Right cardiac atrium (tissue), 5 donors: ENCODE results near the gene PNPT1. TPM values are rescaled to one million over a fixed set of nuclear protein-coding genes. Genes with fewer than 3 reads are reported as not detected.

ENCODE experiments used
- ATAC-seq, 2 donors: fragments of 200-7000 bp; cut with Tn5 transposase; one replicate each; pipeline versions ENCODE4 v1.8.0 to v1.9.1; 2020; ENCODE audit warnings: moderate library complexity in 2 of 2, mild to moderate bottlenecking in 1 of 2
- DNase-seq, 3 donors: peaks; one replicate each; pipeline ENCODE4 v3.0.0-alpha.2; 2020
- H3K27ac ChIP-seq: one replicate; pipeline ENCODE4 v1.5.1; 2013; ENCODE audit warnings: mild to moderate bottlenecking, low read length, control low read depth, moderate library complexity
- H3K27me3 ChIP-seq: one replicate; pipeline ENCODE4 v1.6.1; 2013; ENCODE audit not compliant: control insufficient read depth, insufficient read depth
- H3K4me1 ChIP-seq: one replicate; pipeline ENCODE4 v1.6.1; 2013; ENCODE audit warnings: low read length; ENCODE audit not compliant: control insufficient read depth, insufficient read depth
- H3K4me3 ChIP-seq: one replicate; pipeline ENCODE4 v1.5.1; 2013; ENCODE audit warnings: low read length, control low read depth
- H3K9me3 ChIP-seq: one replicate; pipeline ENCODE4 v1.6.1; 2013; ENCODE audit warnings: low read length; ENCODE audit not compliant: control insufficient read depth
- WGBS: extraction: QIAGEN DNeasy Blood & Tissue Kit; methylation state at CpG from one replicate; pipeline ENCODE4 v1.1.7; 2013; 5-methylcytosine and 5-hydroxymethylcytosine counted together
- intact Hi-C, 4 donors: fragments of 100-400 bp; cut with DNase I; formaldehyde crosslinking; loops; one replicate each; pipeline versions ENCODE4 v1.11.0 to v1.14.0; 2022 to 2023
- polyA plus RNA-seq: library from polyadenylated mRNA; stranded (reverse); fragments of 200-250 nt; gene quantifications from one replicate; pipeline ENCODE4 v1.2.3, GENCODE V29; 2013
- total RNA-seq, 4 donors: library from RNA; stranded (reverse); fragmentation: NEBNext Ultra II Directional; extraction: Animal tissue kit (Norgen Biotek cat#: 25700); gene quantifications; one replicate each; pipeline ENCODE4 v1.2.1, GENCODE V29; 2021
- donor health status: healthy with polysubstance abuse.
- donor health status: DM: no; HTN: yes; CAD: no.
- donor health status: DM: no; HTN: no; CAD: no.
- donor health status: DM: no; HTN: yes; CAD: no; lungs with severe emphysema.
- donor health status: DM: yes; HTN: yes; CAD: no.

PNPT1 gene
- total and polyA plus RNA-seq, 5 donors, result 11.7 to 23.5 (median 21.2) TPM

DNA sequence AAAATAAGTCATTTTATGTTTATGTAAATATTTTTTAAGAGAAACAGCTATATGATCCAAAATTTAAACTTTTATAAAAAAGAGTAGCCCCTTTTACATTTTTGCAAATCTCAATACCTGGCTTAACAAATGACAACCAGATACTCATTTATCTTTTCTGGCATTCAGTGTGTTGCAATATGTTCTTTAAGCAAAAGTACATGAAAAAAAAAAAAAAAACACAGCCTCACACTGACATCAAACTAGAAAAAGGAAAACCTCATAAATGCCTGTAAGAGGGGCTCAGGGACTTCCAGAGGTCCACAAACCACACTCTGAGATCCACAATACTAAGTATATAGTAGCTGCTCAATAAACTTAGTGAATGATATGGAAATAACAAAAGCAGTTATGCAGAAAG, 98.1 kb downstream of the PNPT1 start:
- Histone ChIP-seq H3K27ac (no peak overlapping the region), H3K4me3 (no peak overlapping the region), H3K4me1 (no peaks in the 10 kb centered on the region), H3K9me3 (no peaks in the 10 kb centered on the region), H3K27me3 (no peaks in the 10 kb centered on the region)
- DNase-seq, result no peak
- ATAC-seq, result no peak
- intact Hi-C loops, result no loop called here

DNA sequence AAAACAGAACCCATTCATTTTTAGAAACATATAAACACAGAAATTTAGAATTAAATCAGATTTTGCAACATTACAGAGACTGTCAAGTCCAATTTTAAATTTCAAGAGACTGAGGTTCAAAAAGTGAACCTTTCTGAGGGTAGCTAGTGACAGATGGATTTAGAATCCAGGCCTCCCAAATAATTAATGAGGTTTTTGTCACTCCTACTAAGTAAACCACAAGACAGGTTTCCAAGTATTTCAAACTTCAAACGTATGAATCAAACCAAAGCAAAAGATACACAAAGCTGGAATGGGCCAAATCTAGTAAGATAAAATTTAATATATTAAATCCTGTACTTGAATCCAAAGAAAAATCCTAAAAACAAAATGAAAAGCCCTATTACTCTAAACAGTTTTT, 101.5 kb downstream of the PNPT1 start:
- Histone ChIP-seq H3K4me3 (no peak overlapping the region), H3K27me3 (no peaks in the 10 kb centered on the region), H3K27ac (no peak overlapping the region), H3K4me1 (no peaks in the 10 kb centered on the region), H3K9me3 (no peaks in the 10 kb centered on the region)
- ATAC-seq (no peak), DNase-seq (no peak)
- WGBS, result 38% methylated on average over 1 of the region's 1 CpG
- intact Hi-C loops, result loop anchor here in 1 of 4 donors (5.0 kb wide), 1 partner anchor 200 kb away; no protein-coding TSS in a partner anchor

DNA sequence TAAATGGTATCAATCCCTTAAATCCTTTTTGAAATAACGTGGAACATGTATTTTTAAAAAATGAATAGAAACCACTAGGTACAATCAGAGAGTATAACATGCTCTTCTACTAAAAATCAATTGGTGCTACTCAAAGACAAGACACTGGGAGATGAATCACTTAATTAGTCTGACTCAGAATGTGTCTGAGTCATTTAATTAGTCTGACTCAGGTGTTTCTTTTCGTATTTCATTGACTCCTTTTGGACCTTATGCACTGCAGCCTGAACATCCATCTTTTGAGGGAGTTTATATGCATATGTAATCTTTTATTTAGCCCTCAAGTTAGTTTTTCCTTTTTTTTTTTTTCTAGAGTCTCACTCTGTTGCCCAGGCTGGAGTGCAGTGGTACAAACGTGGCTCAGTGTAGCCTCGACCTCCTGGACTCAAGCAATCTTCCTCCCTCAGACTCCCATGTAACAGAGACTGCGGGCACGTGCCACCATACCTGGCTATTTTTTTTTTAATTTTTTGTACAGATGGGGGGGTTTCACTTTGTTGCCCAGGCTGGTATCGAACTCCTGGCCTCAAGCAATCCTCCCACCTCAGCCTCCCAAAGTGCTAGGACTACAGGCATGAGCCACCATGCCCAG, 102.7 kb downstream of the PNPT1 start:
- Histone ChIP-seq H3K27me3 (no peaks in the 10 kb centered on the region), H3K4me1 (no peaks in the 10 kb centered on the region), H3K9me3 (no peaks in the 10 kb centered on the region), H3K4me3 (no peak overlapping the region), H3K27ac (no peak overlapping the region)
- intact Hi-C loops, result loop anchor here in 1 of 4 donors (5.0 kb wide), 1 partner anchor 199 kb away; no protein-coding TSS in a partner anchor
- 77% methylated on average over 7 of the region's 7 CpGs for WGBS
- no peak for ATAC-seq
- DNase-seq, result no peak

DNA sequence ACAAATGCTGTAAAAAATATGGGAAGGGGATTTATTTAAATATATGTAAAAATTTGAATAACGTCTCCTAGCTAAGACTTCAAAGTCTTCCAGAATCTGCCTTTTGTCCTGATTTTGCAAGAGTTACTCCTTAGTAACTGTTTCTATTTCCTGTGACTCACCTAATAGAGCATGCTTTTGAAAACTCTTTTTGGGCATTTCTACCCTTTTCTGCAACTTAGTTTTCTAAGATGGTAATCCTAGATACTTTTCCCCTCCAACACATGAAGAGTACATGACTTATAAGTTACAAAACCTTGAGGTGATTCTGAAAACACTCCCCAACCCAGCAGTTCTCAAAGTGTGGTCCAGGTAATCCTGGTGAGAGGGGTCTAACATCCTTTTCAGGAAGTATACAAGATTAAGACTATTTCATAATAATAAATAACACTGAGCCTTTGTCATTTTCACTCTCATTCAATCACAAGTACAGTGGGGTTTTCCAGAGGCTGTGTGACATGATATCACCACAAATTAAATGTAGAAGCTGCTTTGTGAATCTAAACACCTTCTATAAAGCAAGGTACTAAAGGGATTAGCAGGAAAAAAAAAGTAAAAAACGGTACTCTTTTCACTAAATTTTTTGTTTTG, 108.1 kb downstream of the PNPT1 start:
- WGBS, result 86% methylated on average over 2 of the region's 2 CpGs
- Histone ChIP-seq H3K27me3 (no peaks in the 10 kb centered on the region), H3K27ac (no peak overlapping the region), H3K9me3 (no peaks in the 10 kb centered on the region), H3K4me1 (no peaks in the 10 kb centered on the region), H3K4me3 (no peak overlapping the region)
- intact Hi-C loops, result no loop called here
- ATAC-seq (no peak), DNase-seq (no peak)

Other genes with a start within 250 kb of the PNPT1 start
- gene CFAP36, start 174.1 kb downstream of the PNPT1 start, total RNA-seq, result 10 to 100 TPM; 26.0 to 30.5 (median 28.9) TPM
- 33.2 TPM for gene CFAP36, start 174.1 kb downstream of the PNPT1 start, polyA plus RNA-seq
- gene PPP4R3B, start 76.2 kb downstream of the PNPT1 start, total RNA-seq, result 10 to 100 TPM; 24.9 to 34.1 (median 28.5) TPM
- gene PPP4R3B, start 76.2 kb downstream of the PNPT1 start, polyA plus RNA-seq, result 11.9 TPM
- 100 to 1,000 TPM in 3 of 4 donors, 10 to 100 TPM in 1; 96.0 to 305 (median 164) TPM for gene EFEMP1, start 229.9 kb upstream of the PNPT1 start, total RNA-seq
- gene EFEMP1, start 229.9 kb upstream of the PNPT1 start, polyA plus RNA-seq, result 131 TPM